HepG2 (cell line): Measurements from ENCODE around the gene TBC1D16. TPM values are rescaled to one million over a fixed set of nuclear protein-coding genes. Genes with fewer than 3 reads are reported as not detected.

Source experiments
- CEBPB ChIP-seq: IDR thresholded peaks from 2 replicates; pipeline ENCODE4 v1.6.1; 2011; ENCODE audit warnings: low read depth, low read length, improper control_type of control experiment, borderline replicate concordance
- GABPB1 ChIP-seq: IDR thresholded peaks from 2 replicates; pipeline ENCODE4 v1.6.1; 2016; ENCODE audit warnings: mild to moderate bottlenecking, missing genetic modification reagents, moderate library complexity, missing compliant biosample characterization
- GATAD2A ChIP-seq: IDR thresholded peaks from 2 replicates; pipeline ENCODE4 v1.6.1; 2016
- HCFC1 ChIP-seq: fragments of 150-350 bp; IDR thresholded peaks from 2 replicates; pipeline ENCODE4 v1.6.1; 2014; ENCODE audit warnings: low read depth, low read length
- MAFF ChIP-seq: IDR thresholded peaks from 2 replicates; pipeline ENCODE4 v1.6.1; 2011; ENCODE audit warnings: low read depth, low read length, improper control_type of control experiment
- MATR3 ChIP-seq: sonication (generic); formaldehyde crosslinking; IDR thresholded peaks from 2 replicates; pipeline ENCODE4 v1.4.0; 2020; ENCODE audit warnings: missing genetic modification reagents
- MTA1 ChIP-seq: sonication (generic); formaldehyde crosslinking; IDR thresholded peaks from 2 replicates; pipeline ENCODE4 v1.4.0; 2020; ENCODE audit warnings: missing genetic modification reagents, mild to moderate bottlenecking, borderline replicate concordance
- NBN ChIP-seq: fragments of 450-650 bp; conservative IDR thresholded peaks from 2 replicates; pipeline ENCODE4 v1.6.1; 2017
- NFE2L1 ChIP-seq: sonication (generic); formaldehyde crosslinking; IDR thresholded peaks from 2 replicates; pipeline ENCODE4 v1.4.0; 2020; ENCODE audit warnings: missing genetic modification reagents, mild to moderate bottlenecking, borderline replicate concordance
- TCF7L2 ChIP-seq: IDR thresholded peaks from 2 replicates; pipeline ENCODE4 v1.6.1; 2011; ENCODE audit warnings: mild to moderate bottlenecking, low read depth, low read length, moderate library complexity
- U2AF1 ChIP-seq: fragments of 200-400 bp; formaldehyde crosslinking; optimal IDR thresholded peaks from 2 replicates; pipeline ENCODE3; 2017; ENCODE audit warnings: mild to moderate bottlenecking, low read depth, low read length
- ZNF3 ChIP-seq: IDR thresholded peaks from 2 replicates; pipeline ENCODE4 v1.7.0; 2017; ENCODE audit warnings: inconsistent platforms
- ZNF792 ChIP-seq: IDR thresholded peaks from 2 replicates; pipeline ENCODE4 v1.6.1; 2016
- polyA plus RNA-seq, 8 experiments: library from polyadenylated mRNA; depleted of rRNA in 3 of 8; stranded (reverse) in 7 of 8; unstranded in 1 of 8; fragments of >200 nt; fragmentation: Illumina TruSeq in 4 of 8; extraction: Trizol in 4 of 8; gene quantifications; 2 replicates each; pipeline versions ENCODE4 v1.2.1 to v1.2.3, GENCODE V29; 2011 to 2016; ENCODE audit warnings: low read depth in 4 of 8, missing spikeins in 1 of 8, mixed read lengths in 1 of 8; ENCODE audit not compliant: insufficient read depth in 1 of 8
- total RNA-seq, 5 experiments: library from RNA; depleted of rRNA; stranded (reverse); fragments of >200 nt; fragmentation: Illumina TruSeq; extraction: Trizol; gene quantifications; 2 replicates each; pipeline ENCODE4 v1.2.3, GENCODE V29; 2016; ENCODE audit warnings: low read depth in 1 of 5
- TF ChIP-seq, protein P1 (sequence below): IDR thresholded peaks from 2 replicates; pipeline ENCODE4 v1.6.1; 2016
- TF ChIP-seq, protein P2 (sequence below): sonication (generic); formaldehyde crosslinking; IDR thresholded peaks from 2 replicates; pipeline ENCODE4 v1.8.1; 2023; ENCODE audit warnings: mild to moderate bottlenecking, moderate library complexity, missing genetic modification reagents
- TF ChIP-seq, protein P3 (sequence below): IDR thresholded peaks from 2 replicates; pipeline ENCODE4 v1.6.1; 2016; ENCODE audit warnings: mild to moderate bottlenecking
- TF ChIP-seq, protein P4 (sequence below): sonication (generic); formaldehyde crosslinking; conservative IDR thresholded peaks from 2 replicates; pipeline ENCODE4 v1.8.0; 2022; ENCODE audit warnings: mild to moderate bottlenecking, moderate library complexity, missing genetic modification reagents
- TF ChIP-seq, protein P5 (sequence below): sonication (generic); formaldehyde crosslinking; conservative IDR thresholded peaks from 2 replicates; pipeline ENCODE4 v1.8.1; 2023; ENCODE audit warnings: missing genetic modification reagents
- TF ChIP-seq, protein P6 (sequence below): IDR thresholded peaks from 2 replicates; pipeline ENCODE4 v1.6.1; 2016
- TF ChIP-seq, protein P7 (sequence below): sonication (generic); formaldehyde crosslinking; IDR thresholded peaks from 2 replicates; pipeline ENCODE4 v1.4.0; 2020; ENCODE audit warnings: missing genetic modification reagents

Gene TBC1D16
- total and polyA plus RNA-seq, 2 of the 13 experiments (the other 11 are each of a cell fraction or from before 2014, with no cell fraction given): 14.9 to 24.9 TPM

DNA sequence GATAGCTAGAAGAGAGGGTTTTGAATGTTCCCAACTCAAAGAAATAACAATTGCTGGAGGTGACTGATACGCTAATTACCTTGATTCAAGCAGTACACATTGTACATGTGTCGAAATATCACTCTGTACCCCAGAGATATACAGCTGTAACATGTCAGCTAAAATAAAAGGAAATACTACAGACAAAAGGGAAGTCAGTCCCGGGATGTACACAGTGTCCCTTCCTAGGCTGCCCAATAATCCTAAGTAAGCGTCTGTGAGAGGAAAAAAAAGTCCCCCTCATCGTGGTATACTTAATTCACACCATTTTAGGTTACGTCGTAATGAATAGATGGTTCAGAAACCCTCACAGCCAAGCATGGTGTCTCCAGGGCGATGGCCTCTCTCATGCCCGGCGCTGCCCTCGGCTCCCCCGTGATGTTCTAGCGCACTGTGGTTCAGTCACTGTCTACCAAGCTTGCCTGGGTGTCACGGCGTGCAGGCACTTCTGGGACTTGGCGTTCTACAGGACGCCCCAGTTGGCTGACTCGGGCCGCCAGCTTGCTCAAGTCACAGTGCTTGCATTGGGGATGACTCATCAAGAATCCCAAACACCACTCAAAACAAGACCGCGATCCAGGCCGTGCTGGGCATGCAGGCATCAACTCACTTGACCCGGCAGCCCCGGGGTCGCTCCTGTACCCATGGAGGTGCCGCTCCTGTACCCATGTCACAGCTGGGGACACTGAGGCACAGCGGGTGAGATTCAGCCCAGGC lies 28.3 kb upstream of the TBC1D16 start (continued):
- TF ChIP-seq, protein P1, sequence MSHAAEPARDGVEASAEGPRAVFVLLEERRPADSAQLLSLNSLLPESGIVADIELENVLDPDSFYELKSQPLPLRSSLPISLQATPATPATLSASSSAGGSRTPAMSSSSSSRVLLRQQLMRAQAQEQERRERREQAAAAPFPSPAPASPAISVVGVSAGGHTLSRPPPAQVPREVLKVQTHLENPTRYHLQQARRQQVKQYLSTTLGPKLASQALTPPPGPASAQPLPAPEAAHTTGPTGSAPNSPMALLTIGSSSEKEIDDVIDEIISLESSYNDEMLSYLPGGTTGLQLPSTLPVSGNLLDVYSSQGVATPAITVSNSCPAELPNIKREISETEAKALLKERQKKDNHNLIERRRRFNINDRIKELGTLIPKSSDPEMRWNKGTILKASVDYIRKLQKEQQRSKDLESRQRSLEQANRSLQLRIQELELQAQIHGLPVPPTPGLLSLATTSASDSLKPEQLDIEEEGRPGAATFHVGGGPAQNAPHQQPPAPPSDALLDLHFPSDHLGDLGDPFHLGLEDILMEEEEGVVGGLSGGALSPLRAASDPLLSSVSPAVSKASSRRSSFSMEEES (CRISPR knock-in tag): peak; percentile 26; the same call in 1 of the 2 replicates
- TF ChIP-seq GATAD2A (CRISPR knock-in tag) (peak; percentile 81), MAFF (peak; percentile 47; the same call in 1 of the 2 replicates), U2AF1 (no peak), NBN (no peak), ZNF792 (CRISPR knock-in tag) (peak; percentile 51; the same call in 1 of the 2 replicates), CEBPB (peak; percentile 19; the same call in 1 of the 2 replicates), MTA1 (CRISPR knock-in tag) (peak; percentile 49; the same call in 1 of the 2 replicates), MATR3 (CRISPR knock-in tag) (no peak), GABPB1 (CRISPR knock-in tag) (peak; percentile 27; the same call in 1 of the 2 replicates), NFE2L1 (CRISPR knock-in tag) (0 out of 2 replicates have a peak, but pooled peaks have one; percentile 78), TCF7L2 (no peak), HCFC1 (no peak), ZNF3 (CRISPR knock-in tag) (no peak)
- TF ChIP-seq, protein P2, sequence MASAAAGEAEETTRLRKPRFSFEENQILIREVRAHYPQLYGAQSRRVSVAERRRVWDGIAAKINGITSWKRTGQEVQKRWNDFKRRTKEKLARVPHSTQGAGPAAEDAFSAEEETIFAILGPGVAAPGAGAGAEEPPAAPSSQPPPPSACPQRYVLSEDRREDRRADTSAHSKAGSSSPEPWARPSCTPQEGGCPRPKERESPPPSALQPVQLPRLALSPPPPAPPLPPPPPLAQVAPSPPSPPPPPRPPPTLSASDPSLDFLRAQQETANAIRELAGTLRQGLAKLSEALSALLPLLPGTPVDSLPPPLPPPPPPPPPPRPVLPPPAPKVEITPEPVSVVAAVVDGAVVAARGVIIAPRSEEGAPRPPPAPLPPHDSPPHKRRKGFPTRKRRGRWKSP: no peak
- TF ChIP-seq, protein P3, sequence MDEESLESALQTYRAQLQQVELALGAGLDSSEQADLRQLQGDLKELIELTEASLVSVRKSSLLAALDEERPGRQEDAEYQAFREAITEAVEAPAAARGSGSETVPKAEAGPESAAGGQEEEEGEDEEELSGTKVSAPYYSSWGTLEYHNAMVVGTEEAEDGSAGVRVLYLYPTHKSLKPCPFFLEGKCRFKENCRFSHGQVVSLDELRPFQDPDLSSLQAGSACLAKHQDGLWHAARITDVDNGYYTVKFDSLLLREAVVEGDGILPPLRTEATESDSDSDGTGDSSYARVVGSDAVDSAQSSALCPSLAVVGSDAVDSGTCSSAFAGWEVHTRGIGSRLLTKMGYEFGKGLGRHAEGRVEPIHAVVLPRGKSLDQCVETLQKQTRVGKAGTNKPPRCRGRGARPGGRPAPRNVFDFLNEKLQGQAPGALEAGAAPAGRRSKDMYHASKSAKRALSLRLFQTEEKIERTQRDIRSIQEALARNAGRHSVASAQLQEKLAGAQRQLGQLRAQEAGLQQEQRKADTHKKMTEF (CRISPR knock-in tag): peak; percentile 56; the same call in 1 of the 2 replicates
- TF ChIP-seq, protein P4, sequence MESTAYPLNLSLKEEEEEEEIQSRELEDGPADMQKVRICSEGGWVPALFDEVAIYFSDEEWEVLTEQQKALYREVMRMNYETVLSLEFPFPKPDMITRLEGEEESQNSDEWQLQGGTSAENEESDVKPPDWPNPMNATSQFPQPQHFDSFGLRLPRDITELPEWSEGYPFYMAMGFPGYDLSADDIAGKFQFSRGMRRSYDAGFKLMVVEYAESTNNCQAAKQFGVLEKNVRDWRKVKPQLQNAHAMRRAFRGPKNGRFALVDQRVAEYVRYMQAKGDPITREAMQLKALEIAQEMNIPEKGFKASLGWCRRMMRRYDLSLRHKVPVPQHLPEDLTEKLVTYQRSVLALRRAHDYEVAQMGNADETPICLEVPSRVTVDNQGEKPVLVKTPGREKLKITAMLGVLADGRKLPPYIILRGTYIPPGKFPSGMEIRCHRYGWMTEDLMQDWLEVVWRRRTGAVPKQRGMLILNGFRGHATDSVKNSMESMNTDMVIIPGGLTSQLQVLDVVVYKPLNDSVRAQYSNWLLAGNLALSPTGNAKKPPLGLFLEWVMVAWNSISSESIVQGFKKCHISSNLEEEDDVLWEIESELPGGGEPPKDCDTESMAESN: no peak
- TF ChIP-seq, protein P5, sequence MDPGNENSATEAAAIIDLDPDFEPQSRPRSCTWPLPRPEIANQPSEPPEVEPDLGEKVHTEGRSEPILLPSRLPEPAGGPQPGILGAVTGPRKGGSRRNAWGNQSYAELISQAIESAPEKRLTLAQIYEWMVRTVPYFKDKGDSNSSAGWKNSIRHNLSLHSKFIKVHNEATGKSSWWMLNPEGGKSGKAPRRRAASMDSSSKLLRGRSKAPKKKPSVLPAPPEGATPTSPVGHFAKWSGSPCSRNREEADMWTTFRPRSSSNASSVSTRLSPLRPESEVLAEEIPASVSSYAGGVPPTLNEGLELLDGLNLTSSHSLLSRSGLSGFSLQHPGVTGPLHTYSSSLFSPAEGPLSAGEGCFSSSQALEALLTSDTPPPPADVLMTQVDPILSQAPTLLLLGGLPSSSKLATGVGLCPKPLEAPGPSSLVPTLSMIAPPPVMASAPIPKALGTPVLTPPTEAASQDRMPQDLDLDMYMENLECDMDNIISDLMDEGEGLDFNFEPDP: no peak
- TF ChIP-seq, protein P6, sequence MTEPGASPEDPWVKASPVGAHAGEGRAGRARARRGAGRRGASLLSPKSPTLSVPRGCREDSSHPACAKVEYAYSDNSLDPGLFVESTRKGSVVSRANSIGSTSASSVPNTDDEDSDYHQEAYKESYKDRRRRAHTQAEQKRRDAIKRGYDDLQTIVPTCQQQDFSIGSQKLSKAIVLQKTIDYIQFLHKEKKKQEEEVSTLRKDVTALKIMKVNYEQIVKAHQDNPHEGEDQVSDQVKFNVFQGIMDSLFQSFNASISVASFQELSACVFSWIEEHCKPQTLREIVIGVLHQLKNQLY (CRISPR knock-in tag): no peak
- TF ChIP-seq, protein P7, sequence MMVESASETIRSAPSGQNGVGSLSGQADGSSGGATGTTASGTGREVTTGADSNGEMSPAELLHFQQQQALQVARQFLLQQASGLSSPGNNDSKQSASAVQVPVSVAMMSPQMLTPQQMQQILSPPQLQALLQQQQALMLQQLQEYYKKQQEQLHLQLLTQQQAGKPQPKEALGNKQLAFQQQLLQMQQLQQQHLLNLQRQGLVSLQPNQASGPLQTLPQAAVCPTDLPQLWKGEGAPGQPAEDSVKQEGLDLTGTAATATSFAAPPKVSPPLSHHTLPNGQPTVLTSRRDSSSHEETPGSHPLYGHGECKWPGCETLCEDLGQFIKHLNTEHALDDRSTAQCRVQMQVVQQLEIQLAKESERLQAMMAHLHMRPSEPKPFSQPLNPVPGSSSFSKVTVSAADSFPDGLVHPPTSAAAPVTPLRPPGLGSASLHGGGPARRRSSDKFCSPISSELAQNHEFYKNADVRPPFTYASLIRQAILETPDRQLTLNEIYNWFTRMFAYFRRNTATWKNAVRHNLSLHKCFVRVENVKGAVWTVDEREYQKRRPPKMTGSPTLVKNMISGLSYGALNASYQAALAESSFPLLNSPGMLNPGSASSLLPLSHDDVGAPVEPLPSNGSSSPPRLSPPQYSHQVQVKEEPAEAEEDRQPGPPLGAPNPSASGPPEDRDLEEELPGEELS (CRISPR knock-in tag): 0 out of 2 replicates have a peak, but pooled peaks have one; percentile 13
